OCI-LY1 (cell line): ENCODE measurements around the gene TBC1D26.
"Not testable (repeated sequence)": the region's sequence is repeated elsewhere in the genome, so short reads cannot be mapped to it uniquely, and the experiment has no call there.

ENCODE experiments used
- CTCF ChIP-seq: fragments of 200-600 bp; sonication (generic), shearing (Covaris generic); IDR thresholded peaks from 2 replicates; pipeline ENCODE4 v1.5.1; 2017; ENCODE audit warnings: mild to moderate bottlenecking, antibody characterized with exemption, low read length, moderate library complexity, mixed read lengths
- EZH2 ChIP-seq: fragments of 200-600 bp; sonication (generic), shearing (Covaris generic); IDR thresholded peaks from 2 replicates; pipeline ENCODE4 v1.8.0; 2017; ENCODE audit warnings: borderline replicate concordance, mixed run types, mild to moderate bottlenecking, antibody characterized with exemption, low read length, moderate library complexity, mixed read lengths

GRCh38 chr17:15708879-15709278, 23.2 kb upstream of the TBC1D26 start:
- not testable (repeated sequence) for TF ChIP-seq CTCF, EZH2
